Omental fat pad (tissue), 4 donors: ENCODE data around the gene DLAT. TPM values are rescaled to one million over a fixed set of nuclear protein-coding genes. Genes with fewer than 3 reads are reported as not detected.

Source experiments
- ATAC-seq: fragments of 150-250 bp; one replicate; pipeline ENCODE4 v1.9.1; 2016; ENCODE audit warnings: mild to moderate bottlenecking, moderate library complexity; ENCODE audit not compliant: low FRiP score
- DNase-seq: peaks from one replicate; pipeline ENCODE4 v3.0.0-alpha.2; 2019; ENCODE audit warnings: low spot score
- CTCF ChIP-seq, 3 donors: fragments of 450-650 bp; IDR thresholded peaks; one replicate each; pipeline ENCODE4 v1.5.1; 2016 to 2017; ENCODE audit warnings: antibody characterized with exemption in 3 of 3, mild to moderate bottlenecking in 3 of 3, moderate library complexity in 2 of 3
- small RNA-seq: library from RNA; depleted of rRNA; stranded (forward); fragments of <200 nt; gene quantifications from one replicate; pipeline ENCODE3, GENCODE V24; 2016
- total RNA-seq, 4 donors: library from RNA; depleted of rRNA; stranded (reverse); fragments of >200 nt; gene quantifications; one replicate each; pipeline ENCODE4 v1.1.0, GENCODE V29; 2016

DLAT gene
- total RNA-seq, 4 donors from 2014 or later: 20.5 to 61.6 (median 36.1) TPM

- no peak for TF ChIP-seq CTCF (IDR thresholded peaks at IDR 0.05)
- no peak for ATAC-seq
- no peak for DNase-seq
These were observed 78.2 kb downstream of the DLAT start for GRCh38 chr11:112103446-112103845.

GRCh38 chr11:112106070-112106469, 80.9 kb downstream of the DLAT start:
- ATAC-seq (no peak), DNase-seq (no peak)
- no peak for TF ChIP-seq CTCF (IDR thresholded peaks at IDR 0.05)

Small RNA genes lying within 50 kb of the gene (small RNA-seq; reads per million reads assigned to genes)
- gene AP000907.3 (not detected), gene RNU6-893P (not detected)

Other genes starting within 250 kb of the DLAT start
- 100 to 1,000 TPM in 1 of 4 donors, 10 to 100 TPM in 3; 21.0 to 168 (median 34.7) TPM for gene ALG9, start 153.8 kb upstream of the DLAT start, total RNA-seq
- gene FDXACB1, start 146.2 kb upstream of the DLAT start, total RNA-seq: 1 to 10 TPM; 1.1 to 2.7 (median 1.6) TPM
- gene CFAP68, start 145.9 kb upstream of the DLAT start, total RNA-seq: 10 to 100 TPM; 12.2 to 40.0 (median 20.2) TPM
- gene CRYAB, start 113.6 kb upstream of the DLAT start, total RNA-seq: 1,000 to 10,000 TPM in 1 of 4 donors, 100 to 1,000 TPM in 2, 10 to 100 TPM in 1; 82.4 to 1,340 (median 304) TPM
- 1 to 10 TPM in 2 of 4 donors, not detected in 2; 3.1 to 4.6 TPM for gene HSPB2, start 112.7 kb upstream of the DLAT start, total RNA-seq
- gene C11orf52, start 106.5 kb upstream of the DLAT start, total RNA-seq: 1 to 10 TPM in 3 of 4 donors, not detected in 1; 3.4 to 7.9 (median 7.5) TPM
- 10 to 100 TPM; 36.4 to 79.3 (median 40.7) TPM for gene DIXDC1, start 88.1 kb upstream of the DLAT start, total RNA-seq
- gene PIH1D2, start 48.6 kb downstream of the DLAT start, total RNA-seq: 1 to 10 TPM in 2 of 4 donors, under 1 TPM in 1, not detected in 1; 0.48 to 2.4 (median 1.8) TPM
- 10 to 100 TPM; 11.0 to 15.4 (median 11.1) TPM for gene NKAPD1, start 48.9 kb downstream of the DLAT start, total RNA-seq
- gene TIMM8B, start 61.3 kb downstream of the DLAT start, total RNA-seq: 10 to 100 TPM; 31.5 to 37.1 (median 33.9) TPM
- gene SDHD, start 61.5 kb downstream of the DLAT start, total RNA-seq: 100 to 1,000 TPM in 2 of 4 donors, 10 to 100 TPM in 2; 85.0 to 145 (median 104) TPM
- 10 to 100 TPM; 10.4 to 70.9 (median 30.8) TPM for gene IL18, start 138.7 kb downstream of the DLAT start, total RNA-seq
- under 1 TPM in 1 of 4 donors, not detected in 3; 0.96 TPM for gene TEX12, start 142.0 kb downstream of the DLAT start, total RNA-seq
- gene BCO2, start 150.1 kb downstream of the DLAT start, total RNA-seq: 10 to 100 TPM in 3 of 4 donors, 1 to 10 TPM in 1; 4.4 to 33.6 (median 18.3) TPM
- gene PTS, start 201.0 kb downstream of the DLAT start, total RNA-seq: 10 to 100 TPM; 25.8 to 38.0 (median 34.4) TPM
- not detected for gene PLET1, start 235.5 kb downstream of the DLAT start, total RNA-seq